SK-N-SH (cell line): Measurements from ENCODE around the gene HUS1B.

Source experiments
- CTCF ChIP-seq: fragments of 200-600 bp; sonication (generic); IDR thresholded peaks from 2 replicates; pipeline ENCODE4 v1.6.1; 2017; ENCODE audit warnings: antibody characterized with exemption, mild to moderate bottlenecking, moderate library complexity
- PBX3 ChIP-seq: IDR thresholded peaks from 2 replicates; pipeline ENCODE4; 2012
- POLR2AphosphoS5 ChIP-seq: IDR thresholded peaks from 2 replicates; pipeline ENCODE4 v1.6.1; 2012; ENCODE audit warnings: low read depth, low read length
- REST ChIP-seq: IDR thresholded peaks from 2 replicates; pipeline ENCODE4 v1.6.1; 2012; ENCODE audit warnings: mild to moderate bottlenecking, low read depth, low read length, moderate library complexity
- TF ChIP-seq, protein P1 (sequence below): fragments of 150-350 bp; IDR thresholded peaks from 2 replicates; pipeline ENCODE4 v1.6.1; 2017; ENCODE audit warnings: antibody characterized with exemption, low read length, low read depth, borderline replicate concordance

DNA sequence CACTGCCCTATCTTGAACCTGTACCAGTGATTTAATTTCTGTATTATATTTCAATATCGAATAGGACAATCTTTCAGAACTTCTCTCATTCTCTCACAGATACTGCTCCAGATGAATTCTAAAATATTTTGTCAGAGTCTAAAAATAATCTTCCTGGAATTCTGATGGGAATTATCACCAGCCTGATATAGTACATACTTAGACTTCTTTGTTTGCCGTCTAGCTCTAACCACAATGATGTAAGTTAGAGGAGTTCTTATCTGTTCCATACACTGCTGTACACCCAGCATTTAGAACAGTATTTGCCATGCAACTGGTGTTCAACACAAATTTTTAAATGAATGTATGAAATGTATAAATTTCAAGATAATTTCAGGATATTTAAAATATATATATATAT lies 1.3 kb upstream of the HUS1B start:
- TF ChIP-seq, protein P1, sequence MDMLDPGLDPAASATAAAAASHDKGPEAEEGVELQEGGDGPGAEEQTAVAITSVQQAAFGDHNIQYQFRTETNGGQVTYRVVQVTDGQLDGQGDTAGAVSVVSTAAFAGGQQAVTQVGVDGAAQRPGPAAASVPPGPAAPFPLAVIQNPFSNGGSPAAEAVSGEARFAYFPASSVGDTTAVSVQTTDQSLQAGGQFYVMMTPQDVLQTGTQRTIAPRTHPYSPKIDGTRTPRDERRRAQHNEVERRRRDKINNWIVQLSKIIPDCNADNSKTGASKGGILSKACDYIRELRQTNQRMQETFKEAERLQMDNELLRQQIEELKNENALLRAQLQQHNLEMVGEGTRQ: no peak
- TF ChIP-seq CTCF (no peak), POLR2AphosphoS5 (no peak), PBX3 (no peak), REST (no peak)
